A673 (cell line): Measurements from ENCODE around the gene KLF16.

Experiments used
- CTCF ChIP-seq: fragments of 300-800, 200-600 bp; sonication (generic); conservative IDR thresholded peaks from 2 replicates; pipeline ENCODE4 v1.5.1; 2017; ENCODE audit warnings: low read depth, mild to moderate bottlenecking, antibody characterized with exemption, low read length, moderate library complexity, mixed read lengths
- EZH2 ChIP-seq: fragments of 200-600 bp; sonication (generic); IDR thresholded peaks from 2 replicates; pipeline ENCODE4 v1.6.1; 2017; ENCODE audit warnings: borderline replicate concordance, low read depth, mild to moderate bottlenecking, mixed read lengths, antibody characterized with exemption, low read length; ENCODE audit not compliant: poor library complexity, severe bottlenecking

DNA sequence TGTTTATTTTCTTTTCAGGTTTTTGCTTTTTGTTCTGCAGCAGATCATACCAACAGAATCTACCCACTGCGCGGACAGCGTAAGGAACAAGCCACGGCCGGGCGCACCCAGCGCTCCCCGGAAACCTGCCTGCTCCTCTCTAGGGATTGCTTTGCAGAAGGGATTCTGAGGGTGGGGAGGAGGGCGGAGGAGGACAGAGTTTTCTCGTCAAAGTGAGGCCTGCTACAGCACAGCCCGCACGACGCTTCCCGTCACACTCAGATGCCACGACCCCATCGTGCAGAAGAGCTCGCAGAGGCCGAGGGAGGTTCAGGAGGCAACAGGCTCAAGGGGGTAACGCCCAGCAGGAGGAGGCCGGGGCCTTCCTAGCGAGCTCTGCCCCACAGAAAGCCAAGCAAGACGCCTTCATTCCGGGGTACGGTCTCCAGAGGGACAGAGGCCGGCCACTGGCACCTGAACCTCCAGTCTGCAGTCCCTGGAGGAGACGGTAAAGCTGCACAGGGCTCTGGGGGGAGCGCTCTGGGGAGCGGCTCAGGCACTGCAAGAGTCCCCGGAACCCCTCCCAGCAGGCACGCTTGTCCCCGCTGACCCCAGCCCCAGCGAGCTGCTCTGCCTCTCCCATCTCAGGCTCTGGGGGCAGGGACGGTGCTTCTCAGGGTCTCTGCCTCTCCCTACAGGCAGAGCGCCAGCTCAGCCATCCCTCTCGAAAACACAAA, 22.0 kb downstream of the KLF16 start:
- TF ChIP-seq CTCF (no peak), EZH2 (no peak)
